IPS-11a (cell line): ENCODE measurements around the gene PLA2R1.

Source experiments
- H3K4me3 ChIP-seq: one replicate; pipeline ENCODE4 v1.5.1; 2013; ENCODE audit warnings: low read depth, low read length, control low read depth

Gene PLA2R1

DNA sequence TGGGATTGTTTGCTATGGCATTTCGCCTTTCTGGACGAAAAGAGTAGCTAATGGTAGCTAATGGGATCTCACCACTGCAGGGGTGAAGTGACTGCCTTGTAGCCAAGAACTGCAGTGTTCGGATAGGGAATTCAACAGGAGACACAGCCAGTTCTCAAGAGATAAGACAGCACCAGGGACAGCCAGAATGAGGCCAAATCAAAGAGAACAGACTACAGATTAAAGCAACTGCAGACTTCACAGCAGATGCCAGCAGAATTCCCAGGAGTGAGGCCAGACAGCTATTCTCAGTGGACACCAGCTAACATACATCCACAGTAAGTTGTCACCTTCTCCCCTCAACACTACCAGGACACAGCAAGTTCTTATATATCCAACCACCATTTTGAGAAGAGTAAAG, 124.0 kb downstream of the PLA2R1 start:
- no peak overlapping the region for H3K4me3 ChIP-seq

DNA sequence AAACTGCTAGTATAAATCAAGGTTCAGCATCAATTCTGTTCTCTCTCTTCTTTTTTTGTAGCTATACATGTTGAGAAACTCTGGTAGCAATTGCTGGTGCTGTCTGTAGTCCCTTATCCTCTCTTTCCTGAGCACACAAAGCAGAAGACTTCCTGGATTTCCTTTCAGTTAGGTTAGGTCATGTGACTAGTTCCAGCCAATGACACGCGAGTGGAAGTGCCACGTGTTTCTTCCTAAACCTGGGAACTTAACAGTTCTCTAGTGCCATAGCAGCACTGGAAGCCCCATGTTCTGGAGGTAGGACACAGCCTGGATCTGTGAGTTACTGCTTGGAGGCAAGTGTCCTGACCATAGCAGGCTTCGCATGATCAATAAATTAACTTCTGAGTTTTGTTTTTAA, 125.9 kb downstream of the PLA2R1 start:
- no peak overlapping the region for H3K4me3 ChIP-seq

DNA sequence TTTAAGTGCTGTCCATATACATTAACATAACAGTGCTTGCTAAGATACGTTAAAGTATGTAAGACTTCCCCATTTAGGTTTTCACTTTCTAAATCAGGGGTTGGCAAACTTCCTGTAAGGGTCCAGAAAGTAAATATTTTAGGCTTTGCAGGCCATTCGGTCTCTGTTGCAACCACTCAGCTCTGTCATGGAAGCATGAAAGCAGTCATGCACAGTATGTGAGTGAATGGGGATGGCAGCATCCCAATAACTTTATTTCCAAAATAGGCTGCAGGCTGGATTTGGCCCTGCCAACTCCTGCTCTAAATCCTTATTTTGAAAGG, 128.7 kb downstream of the PLA2R1 start:
- H3K4me3 ChIP-seq: no peak overlapping the region

DNA sequence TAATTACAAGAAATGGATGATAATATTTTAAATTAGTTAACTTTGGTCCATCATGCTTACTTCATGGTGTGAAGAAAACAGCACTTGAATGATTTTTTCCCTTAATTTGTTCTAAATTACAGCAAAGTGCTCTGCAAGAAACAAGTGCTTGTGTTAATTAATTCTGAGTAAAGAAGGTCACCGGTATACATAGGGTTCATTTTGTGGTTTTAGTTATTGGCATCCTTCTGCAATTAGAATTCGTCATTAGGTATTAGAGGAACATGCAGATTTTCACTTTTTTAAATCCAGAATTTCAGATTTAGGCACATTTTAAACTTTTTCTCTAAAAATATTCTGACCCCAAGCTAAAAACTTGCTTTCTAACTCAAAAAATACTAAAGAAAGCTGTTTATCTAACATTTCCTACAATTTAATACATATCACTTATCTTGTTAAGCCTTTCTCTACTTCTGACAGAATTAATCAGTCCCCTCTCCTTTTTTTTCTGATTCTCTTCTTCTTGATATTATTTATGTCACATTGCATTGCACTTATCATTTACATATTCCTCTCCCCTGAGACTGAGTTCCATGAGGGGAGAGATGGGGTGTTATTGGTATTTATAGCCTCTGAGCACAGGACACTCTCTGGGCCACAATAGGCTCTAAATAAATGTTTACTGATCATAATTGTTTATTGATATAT, 129.2 kb downstream of the PLA2R1 start:
- H3K4me3 ChIP-seq: no peak overlapping the region

DNA sequence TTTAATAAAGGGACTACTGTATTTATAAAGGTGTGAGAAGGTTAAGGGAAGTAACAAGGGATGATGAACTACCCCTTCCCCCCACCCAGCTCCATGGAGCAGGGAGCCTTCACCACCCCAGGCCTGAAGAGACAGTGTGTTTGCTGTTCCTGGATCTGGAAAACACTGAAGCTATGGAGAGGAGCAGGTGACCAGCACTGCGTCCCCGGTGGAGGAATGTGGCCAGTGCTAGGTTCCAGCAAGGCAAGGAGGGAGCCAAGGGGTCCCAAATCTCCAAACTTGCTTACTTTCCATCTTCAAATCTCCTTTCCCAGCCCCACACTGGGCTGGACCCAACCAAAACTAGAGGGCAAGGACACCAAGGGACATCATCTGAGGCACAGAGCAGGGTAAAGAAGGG, 135.7 kb downstream of the PLA2R1 start:
- no peak overlapping the region for H3K4me3 ChIP-seq

DNA sequence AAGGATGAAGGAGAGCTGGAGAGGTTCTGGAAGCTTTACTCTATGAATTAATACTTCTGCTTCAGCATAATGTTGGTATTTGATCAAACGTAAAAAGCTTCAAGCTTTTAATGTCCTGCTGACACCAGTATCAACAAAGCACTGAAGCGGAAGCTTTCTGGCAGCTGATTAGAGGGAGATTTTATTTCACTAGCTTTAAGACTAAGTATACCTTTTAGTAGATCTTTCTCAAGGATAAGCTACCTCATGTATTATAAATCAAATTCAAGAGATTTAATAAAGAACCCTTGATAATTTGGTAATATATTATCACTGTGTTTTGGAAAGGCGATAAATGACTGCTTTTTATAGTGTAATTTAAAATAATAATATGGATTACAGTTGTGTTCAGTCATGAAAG, 136.4 kb downstream of the PLA2R1 start:
- no peak overlapping the region for H3K4me3 ChIP-seq

DNA sequence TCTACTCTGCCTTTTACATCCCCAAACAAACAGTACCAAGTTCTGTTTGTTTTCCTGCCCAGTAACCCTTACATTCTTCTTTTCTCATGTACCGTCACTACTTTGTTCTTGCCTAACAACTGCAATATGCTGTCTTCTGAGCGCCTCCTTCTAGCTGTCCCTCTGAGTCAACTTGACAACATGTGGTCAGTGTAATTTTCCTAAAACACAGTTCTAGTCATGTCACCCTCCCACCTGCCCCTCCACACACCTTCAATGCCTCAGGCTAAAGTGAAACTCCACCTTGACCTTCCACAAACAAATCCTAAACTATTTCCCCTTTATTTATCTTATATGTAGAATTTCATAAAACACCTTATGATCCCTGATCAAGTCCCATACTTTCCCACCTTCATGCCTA, 139.9 kb downstream of the PLA2R1 start:
- H3K4me3 ChIP-seq: no peak overlapping the region

DNA sequence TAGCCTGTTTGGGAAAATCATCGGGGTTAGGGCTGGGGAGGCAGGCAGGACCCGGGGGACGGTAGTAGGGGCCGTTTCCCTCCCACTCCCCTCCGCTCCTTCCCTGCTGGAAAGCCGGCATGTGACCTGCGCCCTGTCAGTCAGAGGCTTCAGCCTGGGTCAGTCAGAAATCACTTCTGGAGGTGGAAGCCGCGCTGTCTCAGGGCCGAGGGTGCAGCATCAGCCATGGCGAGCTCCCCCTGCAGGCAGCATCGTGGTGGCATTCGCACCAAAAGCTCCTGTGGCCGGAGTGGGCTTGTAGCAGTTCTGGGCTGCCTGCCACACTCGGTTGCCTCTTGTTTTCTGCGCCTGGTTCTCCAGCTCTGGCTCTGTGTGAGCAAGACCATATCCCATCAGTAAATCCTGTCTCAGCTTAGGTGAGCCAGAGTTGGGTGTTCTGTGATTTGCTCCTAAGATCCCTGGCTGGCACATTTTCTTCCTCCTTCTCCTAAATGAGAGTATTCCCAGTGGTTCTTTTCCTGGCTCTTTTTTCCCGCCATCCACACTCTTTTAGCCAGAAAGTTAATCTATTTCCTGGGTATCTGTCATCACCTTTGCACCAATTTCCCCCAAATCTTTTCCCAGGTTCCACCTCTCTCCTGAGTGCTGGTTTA, 140.5 kb downstream of the PLA2R1 start:
- no peak overlapping the region for H3K4me3 ChIP-seq

DNA sequence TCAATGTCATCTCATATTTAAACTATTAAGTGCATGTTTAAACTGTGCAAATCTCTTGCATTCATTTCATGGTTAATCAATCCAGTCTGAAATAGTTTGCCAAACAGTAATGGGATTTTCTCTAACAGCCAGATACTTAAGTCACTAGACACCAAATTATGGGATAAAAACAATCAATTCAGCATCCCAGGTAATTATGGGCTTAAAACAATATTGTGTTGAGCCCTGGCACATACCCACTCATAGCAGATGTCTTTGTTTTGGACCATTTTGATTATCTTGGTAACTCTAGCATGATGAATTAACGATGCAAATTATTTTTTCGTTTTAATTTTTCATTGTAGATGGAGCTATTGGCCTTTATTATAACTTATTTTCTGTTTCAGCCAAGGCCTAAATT, 145.9 kb downstream of the PLA2R1 start:
- H3K4me3 ChIP-seq: no peak overlapping the region

DNA sequence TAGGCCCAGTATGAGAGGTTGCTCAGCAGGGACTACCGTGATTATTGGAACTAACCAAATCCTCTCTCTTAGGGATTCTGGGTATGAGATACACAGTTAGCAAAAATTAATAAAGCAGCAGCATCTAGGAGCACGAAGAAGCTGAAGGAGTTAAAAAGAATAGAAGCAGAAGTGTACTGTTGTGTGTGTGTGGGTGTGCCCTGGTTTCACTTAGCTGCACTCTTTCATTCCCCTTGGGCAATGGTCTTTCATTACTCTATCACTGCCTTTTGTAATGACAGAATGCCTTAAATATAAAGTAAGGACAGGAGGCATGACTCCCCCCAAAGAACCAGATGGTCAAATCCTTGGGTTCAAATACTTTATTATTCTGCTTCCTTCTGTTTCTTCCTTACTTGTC, 148.5 kb downstream of the PLA2R1 start:
- no peak overlapping the region for H3K4me3 ChIP-seq

DNA sequence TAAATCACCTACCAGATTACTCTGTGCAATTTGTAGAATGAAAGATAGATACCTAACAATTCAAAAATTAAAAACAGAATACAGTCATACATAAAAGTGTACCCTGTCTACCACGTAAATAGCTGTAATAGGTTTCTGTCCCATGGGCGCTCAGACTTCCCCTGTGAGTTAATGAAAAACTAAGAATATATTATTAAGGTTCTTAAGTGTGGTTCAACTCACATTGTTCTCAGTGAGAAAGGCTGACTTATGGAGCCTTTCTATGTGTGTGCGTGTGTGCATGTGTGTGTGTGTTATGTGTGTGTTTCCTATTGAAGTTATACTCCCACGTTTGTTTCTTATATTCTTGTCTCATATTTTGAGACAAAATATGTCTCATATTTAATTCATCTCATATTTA, 149.8 kb downstream of the PLA2R1 start:
- no peak overlapping the region for H3K4me3 ChIP-seq

DNA sequence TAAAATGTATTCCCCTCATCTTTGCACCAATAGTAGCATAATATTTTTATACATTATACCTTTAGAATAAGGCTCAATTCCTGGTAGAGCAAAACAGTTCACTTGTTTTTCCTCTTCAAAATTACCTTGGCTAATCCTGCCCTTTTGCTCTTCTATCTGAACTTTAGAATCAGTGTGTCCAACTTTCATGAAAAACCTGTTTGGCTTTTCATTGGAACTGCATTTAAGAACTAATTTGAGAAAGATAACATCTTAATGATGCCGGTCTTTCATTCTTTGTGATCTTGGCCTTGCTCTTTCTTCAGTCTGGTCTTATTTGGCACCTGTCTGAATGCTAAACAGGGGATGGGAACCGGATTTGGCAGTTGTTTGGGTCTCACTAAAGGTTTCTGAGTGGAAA, 151.5 kb downstream of the PLA2R1 start:
- no peak overlapping the region for H3K4me3 ChIP-seq

DNA sequence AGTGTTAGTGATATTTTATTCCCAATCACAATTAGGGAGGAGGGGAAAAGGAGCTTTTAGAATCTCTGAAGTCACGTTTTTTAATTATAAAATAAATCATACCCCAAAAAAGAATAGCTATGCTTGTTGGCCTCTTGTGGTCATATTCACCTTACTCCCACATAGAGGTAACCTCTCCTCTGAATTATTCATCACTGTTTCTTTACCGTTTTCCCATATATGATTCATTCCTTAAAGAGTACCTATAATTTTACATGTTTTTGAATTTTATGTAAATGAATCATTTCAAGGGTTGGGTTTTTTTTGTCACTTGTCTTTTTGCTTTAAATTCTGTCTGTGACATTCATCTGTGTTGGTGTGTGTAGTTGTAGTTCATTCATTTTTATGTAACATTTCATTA, 153.8 kb downstream of the PLA2R1 start:
- H3K4me3 ChIP-seq: no peak overlapping the region

DNA sequence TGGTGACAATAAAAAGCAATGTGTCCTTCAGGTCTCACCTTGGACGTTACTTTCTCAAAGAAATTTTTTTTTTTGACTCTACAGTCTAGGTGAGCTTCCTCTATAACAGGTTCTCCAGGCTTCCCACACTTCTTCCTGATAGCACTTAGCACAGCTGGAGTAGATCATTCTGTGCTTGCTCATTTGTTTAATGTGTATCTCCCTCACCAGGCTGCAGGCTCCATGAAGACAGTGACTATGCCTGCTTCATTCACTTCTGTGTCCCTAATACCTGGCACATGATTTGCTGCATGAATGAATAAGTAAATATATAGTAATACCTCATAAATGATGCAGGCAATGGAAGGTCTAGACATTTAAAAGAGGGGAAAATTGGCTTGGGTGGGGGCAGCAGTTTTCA, 154.5 kb downstream of the PLA2R1 start:
- H3K4me3 ChIP-seq: no peak overlapping the region

DNA sequence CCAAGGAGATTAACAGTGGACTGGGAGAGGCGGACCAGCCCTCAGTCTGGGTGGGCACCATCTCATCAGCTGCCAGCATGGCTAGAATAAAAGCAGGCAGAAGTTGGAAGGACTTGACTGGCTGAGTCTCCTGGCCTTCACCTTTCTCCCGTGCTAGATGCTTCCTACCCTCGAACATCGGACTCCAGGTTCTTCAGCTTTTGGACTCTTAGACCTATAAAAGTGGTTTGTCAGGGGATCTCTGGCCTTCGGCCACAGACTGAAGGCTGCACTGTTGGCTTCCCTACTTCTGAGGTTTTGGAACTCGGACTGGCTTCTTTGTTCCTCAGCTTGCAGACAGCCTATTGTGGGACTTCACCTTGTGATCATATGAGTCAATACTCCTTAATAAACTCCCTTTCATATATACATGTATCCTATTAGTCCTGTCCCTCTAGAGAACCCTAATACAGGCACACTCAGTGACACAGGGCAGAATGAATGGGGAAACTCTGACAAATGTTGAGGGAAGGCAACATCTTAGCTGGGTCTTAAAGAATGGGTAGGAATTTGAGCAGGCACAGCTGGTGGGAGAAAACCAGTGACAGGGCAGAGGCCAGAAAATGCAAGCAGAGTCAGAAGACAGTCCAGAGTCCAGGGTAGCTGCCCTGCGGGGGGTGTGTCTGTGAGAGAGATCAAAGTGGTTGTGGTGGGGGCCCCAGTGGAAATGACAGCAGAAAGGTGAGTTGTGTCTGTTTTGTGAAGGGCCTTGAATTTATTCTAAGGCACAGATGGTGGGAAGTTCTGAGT, 156.3 kb downstream of the PLA2R1 start:
- no peak overlapping the region for H3K4me3 ChIP-seq

DNA sequence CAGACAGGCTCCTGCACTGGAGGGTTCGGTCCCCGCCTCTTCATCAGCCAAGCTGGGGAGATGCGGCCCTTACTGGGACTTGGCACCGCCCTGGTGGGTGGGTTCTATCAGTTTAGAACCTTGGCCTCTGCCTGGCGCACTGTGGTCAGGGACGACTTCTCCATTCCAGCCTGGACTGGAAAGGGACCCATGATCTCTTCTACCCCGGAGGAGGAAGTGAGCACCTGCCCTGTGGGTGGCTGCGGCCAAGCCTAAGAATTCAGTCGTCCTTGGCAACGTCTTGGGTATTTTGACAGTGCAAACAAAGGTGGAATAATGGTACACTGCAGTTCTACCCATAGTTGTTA, 157.5 kb downstream of the PLA2R1 start:
- H3K4me3 ChIP-seq: peak overlapping the region; percentile 51

DNA sequence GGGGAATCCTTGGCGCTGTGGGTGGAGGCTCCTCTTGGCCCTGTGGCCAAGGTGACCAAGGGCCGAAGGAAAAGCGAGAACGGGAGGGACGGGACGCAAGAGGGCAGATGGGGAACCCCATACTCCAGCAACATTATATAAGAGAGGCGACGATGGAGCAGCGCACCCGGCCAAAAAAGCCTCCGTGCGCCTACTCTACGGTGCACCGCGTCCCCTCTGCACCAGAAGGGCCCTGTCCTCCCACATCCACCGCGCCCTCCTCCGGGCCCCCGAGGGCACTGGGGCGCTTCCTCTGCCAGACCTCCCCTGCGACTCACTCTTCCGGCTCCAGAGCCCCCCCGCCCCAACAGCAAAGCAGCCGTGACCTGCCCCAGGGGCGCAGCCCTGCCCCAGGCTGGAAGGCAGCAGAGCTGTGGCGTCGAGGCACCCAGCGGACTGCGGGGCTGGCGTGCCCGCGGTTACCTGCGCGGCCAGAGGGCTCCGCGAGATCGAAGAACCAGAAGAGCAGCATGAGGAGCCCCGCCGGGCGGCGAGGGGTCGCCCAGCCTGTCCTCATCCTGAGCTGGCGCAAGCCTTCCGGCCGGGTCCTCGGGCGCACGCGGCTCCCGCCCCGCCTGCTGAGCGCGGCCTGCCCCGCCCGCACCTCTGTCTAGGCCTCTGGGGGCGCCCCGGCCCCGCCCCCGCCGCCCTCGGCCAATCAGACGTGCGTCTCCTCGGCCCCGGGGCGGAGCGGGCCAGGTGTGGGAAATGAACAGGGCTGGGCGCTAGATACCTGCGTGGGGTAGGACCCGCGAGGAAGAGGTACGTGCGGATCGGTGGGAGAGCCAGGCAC, 158.1 kb downstream of the PLA2R1 start, which contains the start of gene LY75:
LY75 (minus strand) TSS at position 630 of the 832 bp plus-strand sequence.
- peak within 1 kb of the TSS; percentile 51 for H3K4me3 ChIP-seq

DNA sequence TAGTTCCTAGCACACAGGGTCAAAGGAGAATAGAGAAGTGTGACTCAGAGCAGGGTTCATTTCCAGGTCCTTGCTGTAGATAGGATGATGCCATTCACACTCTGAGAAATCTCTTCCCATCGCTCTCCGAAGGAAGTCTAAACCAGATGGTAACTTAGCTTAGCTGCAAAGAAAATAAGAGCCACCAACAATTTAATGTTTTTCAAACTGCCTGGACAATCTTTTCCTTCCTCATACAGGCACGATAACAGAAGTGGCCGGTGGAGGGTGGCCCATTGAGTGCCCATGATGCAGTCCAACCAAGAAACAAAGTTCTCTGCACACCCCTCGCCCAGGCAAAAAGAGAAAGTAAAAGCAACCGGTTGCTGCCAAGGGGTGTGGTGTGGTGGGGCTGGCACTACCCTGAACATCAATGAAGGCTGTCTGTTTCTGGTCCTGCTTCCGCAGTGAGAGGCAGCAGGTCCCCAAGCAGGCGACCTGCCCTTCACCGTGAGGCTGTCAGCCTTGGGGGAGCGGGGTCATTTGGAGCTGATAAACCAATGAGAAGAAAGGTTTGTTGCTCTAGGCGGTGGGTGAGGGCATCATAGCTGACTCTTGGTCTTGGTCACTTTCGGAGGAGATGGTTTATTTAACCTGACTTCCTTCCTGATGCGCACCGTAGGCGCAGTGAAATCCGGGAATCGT, 158.8 kb downstream of the PLA2R1 start:
- peak overlapping the region; percentile 41 for H3K4me3 ChIP-seq

DNA sequence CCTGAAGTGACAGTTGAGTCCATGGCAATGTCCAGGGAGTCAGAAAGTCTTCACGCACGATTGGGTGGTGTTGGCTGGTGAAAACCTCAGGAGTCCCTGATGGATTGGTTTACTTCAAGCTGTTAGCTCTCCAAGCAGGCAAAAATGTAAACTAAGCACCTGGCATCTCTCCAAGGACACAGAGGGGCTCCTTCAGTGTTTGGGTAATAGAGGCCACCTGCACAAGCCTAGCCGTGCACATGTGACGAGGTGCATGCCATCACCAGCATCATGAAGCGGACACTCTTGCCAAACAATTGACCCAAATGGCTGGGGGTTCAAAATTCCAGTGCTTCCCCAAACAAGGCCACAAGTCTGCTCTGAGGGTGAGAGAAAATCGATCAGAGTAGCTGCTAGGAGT, 159.7 kb downstream of the PLA2R1 start:
- no peak overlapping the region for H3K4me3 ChIP-seq

DNA sequence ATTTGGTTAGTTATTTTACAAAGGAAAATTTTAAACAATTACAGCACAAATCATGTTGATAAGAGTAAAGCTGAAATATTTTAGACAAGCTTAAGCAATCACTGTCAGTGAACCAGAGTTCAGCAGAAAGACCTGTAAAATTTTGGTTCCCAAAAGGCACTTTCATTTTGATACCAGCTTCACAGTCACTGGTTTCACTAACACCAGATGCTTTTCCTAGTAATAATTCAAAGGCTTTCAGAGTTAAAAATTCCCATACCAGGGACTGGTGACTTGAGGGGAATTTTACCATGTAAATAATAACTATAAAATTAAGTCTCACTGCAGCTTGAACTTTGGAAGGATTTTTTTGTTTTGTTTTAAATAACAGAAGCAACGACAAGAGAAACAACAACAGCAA, 162.1 kb downstream of the PLA2R1 start:
- no peak overlapping the region for H3K4me3 ChIP-seq

DNA sequence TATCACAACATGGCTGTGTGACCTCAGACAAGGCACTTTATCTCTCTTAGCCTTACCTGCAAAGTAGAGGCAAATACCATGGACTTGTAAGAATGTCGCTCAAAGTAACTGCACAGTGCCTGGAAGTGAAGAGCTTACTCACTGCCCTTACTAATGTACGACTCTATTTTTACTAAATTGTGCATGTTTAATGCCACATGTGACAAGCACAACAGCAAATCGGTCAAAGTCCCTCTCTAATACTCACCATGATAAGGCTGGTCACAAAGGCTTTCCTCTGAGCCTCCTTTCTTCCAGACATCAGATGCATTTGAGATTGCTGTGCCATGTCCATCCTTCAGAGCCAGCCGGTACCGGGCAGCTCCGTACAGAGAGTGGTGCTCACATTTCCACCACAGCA, 164.0 kb downstream of the PLA2R1 start:
- no peak overlapping the region for H3K4me3 ChIP-seq
